Sciatic nerve (tissue), 2 donors: ENCODE data around the gene DYNC1I1. TPM values are rescaled to one million over a fixed set of nuclear protein-coding genes. Genes with fewer than 3 reads are reported as not detected.

ENCODE experiments used
- ATAC-seq: fragments of 200-7000 bp; cut with Tn5 transposase; one replicate; pipeline ENCODE4 v1.9.1; 2020; ENCODE audit warnings: mild to moderate bottlenecking, moderate library complexity
- DNase-seq: peaks from one replicate; pipeline ENCODE4 v3.0.0-alpha.2; 2020; ENCODE audit warnings: low spot score
- intact Hi-C: fragments of 100-400 bp; cut with DNase I; formaldehyde crosslinking; loops from one replicate; pipeline ENCODE4 v1.14.2; 2022
- total RNA-seq: library from RNA; stranded (reverse); fragmentation: NEBNext Ultra II Directional; extraction: Animal tissue kit (Norgen Biotek cat#: 25700); gene quantifications from one replicate; pipeline ENCODE4 v1.2.1, GENCODE V29; 2021
- donor health status: DM: no; HTN: no; CAD: no.
- donor health status: DM: no; HTN: no; CAD: no.

Gene DYNC1I1
- total RNA-seq, 1 donor from 2014 or later: 4.3 TPM

DNA sequence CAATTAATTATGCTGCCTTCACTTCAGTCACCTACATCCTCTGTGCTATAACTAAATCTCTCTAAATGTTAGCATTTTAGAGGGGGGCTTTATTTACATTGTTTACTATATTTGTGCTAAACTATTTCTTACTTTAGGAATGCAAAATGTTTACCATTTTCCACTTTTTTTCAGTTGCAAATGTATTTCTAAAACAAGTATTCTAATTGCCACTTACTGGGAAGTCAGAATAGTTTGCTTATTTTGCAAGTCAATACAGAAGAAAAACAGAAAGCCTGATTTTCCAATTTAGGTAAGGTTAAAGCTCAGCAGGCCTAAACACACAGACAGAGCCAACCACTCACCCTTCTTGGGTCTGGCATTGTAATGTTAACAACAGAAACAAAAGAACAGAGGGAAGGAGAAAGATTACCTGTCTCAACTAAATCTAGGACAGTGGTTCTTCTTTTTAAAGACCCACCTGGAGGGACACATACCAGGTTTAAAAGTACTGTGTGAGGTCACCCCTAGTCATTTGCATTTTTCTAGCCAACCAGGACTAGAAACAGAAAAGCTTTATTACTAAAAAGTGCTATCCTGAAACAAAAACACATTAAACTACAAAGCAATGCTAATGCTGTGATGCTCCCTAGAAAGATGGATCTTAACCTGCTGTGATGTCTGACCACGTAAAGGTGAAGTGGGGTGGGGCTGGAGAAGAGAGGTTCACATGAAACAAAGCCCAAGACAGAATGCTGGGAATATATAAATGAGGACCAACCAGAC, 371.3 kb downstream of the DYNC1I1 start:
- intact Hi-C loops: no loop called here
- no peak for ATAC-seq
- no peak for DNase-seq

DNA sequence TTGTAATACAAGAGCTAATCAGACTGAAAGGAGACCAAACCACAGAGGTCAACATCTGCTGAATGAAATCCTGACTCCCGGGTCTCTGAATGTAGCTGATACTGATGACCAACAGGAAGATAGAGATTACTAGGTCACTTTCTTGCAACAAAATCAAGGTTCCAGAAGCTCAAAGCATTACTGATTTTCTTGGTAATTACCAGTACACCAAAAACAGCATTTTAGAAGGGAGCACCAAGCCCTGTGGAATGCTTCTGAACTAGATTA, 371.8 kb downstream of the DYNC1I1 start:
- ATAC-seq (no peak), DNase-seq (no peak)
- intact Hi-C loops: no loop called here

Other genes starting within 250 kb of the DYNC1I1 start
- gene PDK4, start 176.0 kb upstream of the DYNC1I1 start, total RNA-seq: 61.9 TPM